ENCODE results near the gene TMEM238L. TPM values are rescaled to one million over a fixed set of nuclear protein-coding genes. Genes with fewer than 3 reads are reported as not detected.

The TMEM238L gene
- total RNA-seq, 1 donor from 2014 or later: 1.2 TPM

DNA sequence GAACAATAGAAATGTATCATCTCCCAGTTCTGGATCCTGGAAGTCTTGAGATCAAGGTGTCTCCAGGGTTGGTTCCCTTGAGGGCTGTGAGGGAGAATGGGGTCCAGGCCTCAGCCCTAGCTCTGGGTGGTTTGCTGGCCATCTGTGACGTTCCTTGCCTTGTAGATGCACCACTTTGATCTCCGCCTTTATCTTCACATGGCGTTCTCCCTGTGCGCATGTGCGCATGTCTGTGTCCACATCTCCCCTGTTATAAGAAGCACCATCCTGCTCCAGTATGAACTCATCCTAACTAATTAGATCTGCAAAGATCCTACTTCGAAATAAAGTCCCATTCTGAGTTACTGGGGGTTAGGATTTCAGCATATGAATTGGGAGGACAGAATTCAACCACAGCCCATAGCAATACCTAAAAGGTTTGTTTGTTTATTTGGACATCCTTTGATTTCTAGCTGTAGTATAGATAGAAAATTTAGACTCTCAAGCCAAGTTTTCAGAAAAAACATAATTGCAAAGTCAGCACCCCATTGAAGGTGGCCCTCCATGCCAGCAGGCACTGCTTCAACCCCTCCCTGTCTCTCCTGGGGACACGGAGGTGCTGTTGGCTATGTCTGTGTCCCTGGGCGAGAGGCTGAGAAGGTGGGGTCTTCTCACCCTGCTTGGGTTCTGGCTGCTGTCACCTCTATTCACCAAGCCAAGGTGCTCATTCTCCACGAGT lies 2.8 kb upstream of the TMEM238L start:
- DNase-seq (ENCODE audit: extremely low spot score in 2 of 2): no peak
- H3K27me3 ChIP-seq: no peaks in the 10 kb centered on the region
- no peak overlapping the region for H3K4me3 ChIP-seq
- no peaks in the 10 kb centered on the region for H3K36me3 ChIP-seq
- no peaks in the 10 kb centered on the region for H3K9me3 ChIP-seq
- no peak for TF ChIP-seq POLR2A (IDR thresholded peaks at IDR 0.05)
- TF ChIP-seq POLR2AphosphoS5 (IDR thresholded peaks at IDR 0.05; ENCODE audit: insufficient read depth in 1 of 2, low read depth in 1 of 2): no peak
- H3K27ac ChIP-seq: no peak overlapping the region
- H3K4me1 ChIP-seq: no peaks in the 10 kb centered on the region
- intact Hi-C loops (cut with DNase I): no loop called here

DNA sequence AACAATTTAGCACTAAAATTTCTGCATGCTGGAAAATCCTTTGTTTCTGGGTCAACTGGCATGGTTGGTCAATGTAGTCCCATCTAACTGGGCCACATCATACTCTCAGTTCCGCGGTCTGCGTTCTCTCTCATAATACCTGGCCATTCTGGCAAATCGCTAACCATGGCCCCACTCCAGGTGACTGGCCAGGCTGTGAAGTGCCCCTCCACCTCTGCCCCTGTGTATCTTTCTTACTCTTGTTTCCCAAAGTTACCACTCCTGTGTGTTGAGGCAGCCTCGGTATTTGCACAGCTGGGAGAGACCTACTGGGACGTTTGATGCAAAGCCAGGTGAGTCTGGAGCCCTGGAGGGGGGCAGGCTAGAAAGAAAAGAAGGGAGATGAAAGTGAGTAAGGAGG lies 2.0 kb upstream of the TMEM238L start:
- Histone ChIP-seq H3K36me3 (no peaks in the 10 kb centered on the region), H3K4me3 (no peak overlapping the region), H3K27me3 (no peaks in the 10 kb centered on the region), H3K9me3 (no peaks in the 10 kb centered on the region), H3K27ac (no peak overlapping the region), H3K4me1 (no peaks in the 10 kb centered on the region)
- no peak for DNase-seq (ENCODE audit: extremely low spot score in 2 of 2)
- no peak for TF ChIP-seq POLR2A (IDR thresholded peaks at IDR 0.05)
- TF ChIP-seq POLR2AphosphoS5 (IDR thresholded peaks at IDR 0.05; ENCODE audit: insufficient read depth in 1 of 2, low read depth in 1 of 2): no peak
- TF ChIP-seq, protein P1, sequence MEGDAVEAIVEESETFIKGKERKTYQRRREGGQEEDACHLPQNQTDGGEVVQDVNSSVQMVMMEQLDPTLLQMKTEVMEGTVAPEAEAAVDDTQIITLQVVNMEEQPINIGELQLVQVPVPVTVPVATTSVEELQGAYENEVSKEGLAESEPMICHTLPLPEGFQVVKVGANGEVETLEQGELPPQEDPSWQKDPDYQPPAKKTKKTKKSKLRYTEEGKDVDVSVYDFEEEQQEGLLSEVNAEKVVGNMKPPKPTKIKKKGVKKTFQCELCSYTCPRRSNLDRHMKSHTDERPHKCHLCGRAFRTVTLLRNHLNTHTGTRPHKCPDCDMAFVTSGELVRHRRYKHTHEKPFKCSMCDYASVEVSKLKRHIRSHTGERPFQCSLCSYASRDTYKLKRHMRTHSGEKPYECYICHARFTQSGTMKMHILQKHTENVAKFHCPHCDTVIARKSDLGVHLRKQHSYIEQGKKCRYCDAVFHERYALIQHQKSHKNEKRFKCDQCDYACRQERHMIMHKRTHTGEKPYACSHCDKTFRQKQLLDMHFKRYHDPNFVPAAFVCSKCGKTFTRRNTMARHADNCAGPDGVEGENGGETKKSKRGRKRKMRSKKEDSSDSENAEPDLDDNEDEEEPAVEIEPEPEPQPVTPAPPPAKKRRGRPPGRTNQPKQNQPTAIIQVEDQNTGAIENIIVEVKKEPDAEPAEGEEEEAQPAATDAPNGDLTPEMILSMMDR (IDR thresholded peaks at IDR 0.05): no peak
- intact Hi-C loops (cut with DNase I): no loop called here

DNA sequence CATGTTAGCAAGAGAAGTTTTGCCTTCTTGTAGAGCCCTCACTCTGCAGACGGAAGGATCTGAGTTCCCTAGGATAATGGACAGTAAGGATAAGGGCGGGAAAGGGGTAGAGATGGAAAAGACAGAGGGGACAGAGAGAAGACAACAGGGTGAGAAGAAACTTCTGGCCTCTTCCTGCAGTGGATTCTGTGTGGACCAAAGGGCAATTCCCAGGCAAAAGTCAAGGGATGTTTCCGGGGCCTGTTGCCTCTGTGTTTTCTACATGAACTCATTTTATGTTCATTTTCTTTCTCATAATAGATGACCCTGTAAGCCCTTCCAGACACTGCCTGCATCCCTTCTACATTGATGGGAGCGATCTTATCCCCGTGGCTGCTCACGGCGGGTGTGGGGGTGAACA lies 647 bp upstream of the TMEM238L start:
- Histone ChIP-seq H3K27ac (no peak overlapping the region), H3K4me1 (peaks cover 4% of the 10 kb centered on the region), H3K27me3 (no peaks in the 10 kb centered on the region), H3K4me3 (no peak overlapping the region), H3K9me3 (no peaks in the 10 kb centered on the region), H3K36me3 (no peaks in the 10 kb centered on the region)
- DNase-seq (ENCODE audit: extremely low spot score in 2 of 2): no peak
- intact Hi-C loops (cut with DNase I): no loop called here
- TF ChIP-seq POLR2A (IDR thresholded peaks at IDR 0.05): no peak
- no peak for TF ChIP-seq POLR2AphosphoS5 (IDR thresholded peaks at IDR 0.05; ENCODE audit: insufficient read depth in 1 of 2, low read depth in 1 of 2)
- TF ChIP-seq, protein P1 (IDR thresholded peaks at IDR 0.05): no peak

DNA sequence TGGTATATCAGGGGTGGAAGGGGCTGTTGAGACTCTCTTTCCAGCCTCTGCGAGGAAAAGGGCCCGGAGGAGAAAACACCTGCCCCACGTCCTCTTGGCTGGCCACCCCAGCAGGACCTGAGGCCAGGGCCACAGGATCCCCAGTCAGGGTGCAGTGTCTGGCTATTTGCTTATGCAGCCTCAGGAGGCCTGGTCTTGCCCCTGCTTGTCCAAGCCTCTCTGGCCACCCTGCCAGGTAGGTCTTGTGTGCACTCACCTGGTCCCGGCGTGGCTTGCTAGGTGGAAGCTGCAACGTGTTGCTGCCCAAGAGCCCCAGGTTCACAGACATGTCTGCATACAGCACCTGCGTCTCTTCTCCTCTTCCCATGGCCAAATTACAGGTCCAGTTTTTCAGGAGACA lies 549 bp downstream of the TMEM238L start:
- TF ChIP-seq POLR2A (IDR thresholded peaks at IDR 0.05): no peak
- TF ChIP-seq, protein P1 (IDR thresholded peaks at IDR 0.05): no peak
- no peak for TF ChIP-seq POLR2AphosphoS5 (IDR thresholded peaks at IDR 0.05; ENCODE audit: insufficient read depth in 1 of 2, low read depth in 1 of 2)
- peaks cover 10% of the 10 kb centered on the region for H3K4me1 ChIP-seq
- H3K9me3 ChIP-seq: no peaks in the 10 kb centered on the region
- H3K27me3 ChIP-seq: no peaks in the 10 kb centered on the region
- DNase-seq (ENCODE audit: extremely low spot score in 2 of 2): no peak
- H3K4me3 ChIP-seq: no peak overlapping the region
- intact Hi-C loops (cut with DNase I): no loop called here
- H3K36me3 ChIP-seq: no peaks in the 10 kb centered on the region
- H3K27ac ChIP-seq: no peak overlapping the region

DNA sequence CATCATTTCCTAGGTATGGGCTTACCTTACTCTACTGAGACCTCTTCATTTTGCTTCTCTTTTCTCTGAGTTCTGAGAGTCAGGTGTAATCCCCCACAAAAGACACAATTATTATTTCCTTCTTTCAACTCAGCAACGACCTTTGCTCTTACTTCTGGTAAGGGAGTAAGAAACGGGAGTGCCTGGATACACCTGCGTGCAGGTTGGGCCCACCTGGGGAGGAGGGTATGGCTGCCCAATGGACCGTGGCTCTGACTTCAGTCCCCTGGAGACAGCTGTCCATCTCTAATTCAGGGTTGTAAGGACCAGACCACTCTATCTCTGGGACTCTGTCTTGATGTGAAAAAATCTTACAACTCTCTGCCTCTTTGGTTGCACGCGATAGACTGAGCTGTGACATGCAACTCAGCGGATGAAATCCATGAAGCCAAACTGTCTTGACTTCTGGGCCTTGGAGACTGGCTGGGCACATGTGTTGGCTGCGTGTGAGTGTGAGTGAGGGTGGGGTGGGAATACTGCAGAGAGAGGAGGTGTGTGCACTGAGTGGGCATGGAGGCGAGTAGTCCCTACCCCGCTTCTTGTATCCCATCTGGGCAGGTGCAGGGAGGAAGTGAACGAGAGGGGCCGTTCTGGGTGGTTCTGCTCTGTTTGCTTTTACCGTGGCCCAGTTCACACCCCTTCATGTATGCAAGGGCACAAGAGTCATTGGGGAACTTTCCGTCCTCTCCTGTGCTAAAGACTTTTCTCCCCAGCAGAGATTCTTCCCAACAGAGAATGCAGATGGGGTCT lies 1.2 kb downstream of the TMEM238L start:
- H3K27me3 ChIP-seq: no peaks in the 10 kb centered on the region
- intact Hi-C loops (cut with DNase I): no loop called here
- peaks cover 17% of the 10 kb centered on the region for H3K4me1 ChIP-seq
- no peak overlapping the region for H3K4me3 ChIP-seq
- TF ChIP-seq POLR2A (IDR thresholded peaks at IDR 0.05) (no peak), POLR2AphosphoS5 (IDR thresholded peaks at IDR 0.05; ENCODE audit: insufficient read depth in 1 of 2, low read depth in 1 of 2) (no peak)
- TF ChIP-seq, protein P1 (IDR thresholded peaks at IDR 0.05): no peak
- no peaks in the 10 kb centered on the region for H3K9me3 ChIP-seq
- H3K36me3 ChIP-seq: no peaks in the 10 kb centered on the region
- H3K27ac ChIP-seq: no peak overlapping the region
- DNase-seq (ENCODE audit: extremely low spot score in 2 of 2): no peak

All from vagina (tissue), 2 donors.